ENCODE measurements around the gene PAM. TPM values are rescaled to one million over a fixed set of nuclear protein-coding genes. Genes with fewer than 3 reads are reported as not detected.

The PAM gene
- total RNA-seq, 1 experiment from 2014 or later = 257 TPM

- no peak overlapping the region for H3K27ac ChIP-seq (ENCODE audit: low read depth, low read length)
- POLR2A ChIA-PET = no interaction called here
- RAD21 ChIA-PET (ENCODE audit: low non-redundant PET in 1 of 2, low total read pairs in 2 of 2, uncharacterized antibody in 2 of 2, unreplicated experiment in 2 of 2) = no interaction called here
- H3K9ac ChIP-seq (ENCODE audit: low read length) = no peak overlapping the region
- DNase-seq (ENCODE audit: low read depth, low spot score) = no peak
- peaks cover 0 to 5% of the 10 kb centered on the region in 2 experiments; a peak in 2 of 4 replicates for H3K9me3 ChIP-seq (ENCODE audit: control insufficient read depth in 1 of 2, insufficient read depth in 1 of 2, low read depth in 1 of 2, low read length in 2 of 2)
- no peak for ATAC-seq
- no peaks in the 10 kb centered on the region for H3K9me2 ChIP-seq (ENCODE audit: insufficient read depth)
- peaks cover 0 to 20% of the 10 kb centered on the region in 2 experiments; a peak in 1 of 4 replicates for H3K36me3 ChIP-seq (ENCODE audit: control insufficient read depth in 1 of 2, insufficient read depth in 2 of 2, low read length in 2 of 2)
- no peaks in the 10 kb centered on the region for H4K20me1 ChIP-seq (ENCODE audit: insufficient read depth)
- TF ChIP-seq EZH2 (IDR thresholded peaks at IDR 0.05) = no peak
- TF ChIP-seq EZH2phosphoT487 (IDR thresholded peaks at IDR 0.05; ENCODE audit: borderline replicate concordance) = no peak
- no peak for TF ChIP-seq RAD21 (IDR thresholded peaks at IDR 0.05; ENCODE audit: low read depth)
- no peak for TF ChIP-seq SP1 (IDR thresholded peaks at IDR 0.05; ENCODE audit: low read depth)
- TF ChIP-seq ATF3 (IDR thresholded peaks at IDR 0.05) = no peak
- no peak for TF ChIP-seq REST (IDR thresholded peaks at IDR 0.05; ENCODE audit: low read depth)
- TF ChIP-seq FOSL1 (IDR thresholded peaks at IDR 0.05; ENCODE audit: low read depth) = no peak
- no peak overlapping the region for H3K4me3 ChIP-seq (replicated peaks in 1 of 2; ENCODE audit: low read depth in 1 of 2, low read length in 2 of 2)
- H3K27me3 ChIP-seq (ENCODE audit: insufficient read depth, low read length) = no peaks in the 10 kb centered on the region
- H2AFZ ChIP-seq (ENCODE audit: low read depth, low read length, poor library complexity, severe bottlenecking) = no peak overlapping the region
- H3K4me1 ChIP-seq (ENCODE audit: control insufficient read depth in 1 of 2, insufficient read depth in 2 of 2, low read length in 2 of 2) = no peaks in the 10 kb centered on the region
- no peaks in the 10 kb centered on the region for H3K79me2 ChIP-seq (ENCODE audit: insufficient read depth, low read length)
- no peak overlapping the region for H3K4me2 ChIP-seq (ENCODE audit: low read length)
- BruUV-seq (replicated peaks) = no TSS peak
- intact Hi-C loops (cut with micrococcal nuclease) = no loop called here
- CTCF ChIA-PET = no interaction called here
Measured at GRCh38 chr5:103033696-103034095, 278.6 kb downstream of the PAM start.
